T-cell (primary cell): Measurements from ENCODE around the gene CYP1A2. TPM values are rescaled to one million over a fixed set of nuclear protein-coding genes. Genes with fewer than 3 reads are reported as not detected.
A peak's percentile ranks its signal among the peaks of the same experiment; 100 is the strongest.
"Not testable (repeated sequence)": the region's sequence is repeated elsewhere in the genome, so short reads cannot be mapped to it uniquely, and the experiment has no call there.

Experiments
- ATAC-seq, 4 experiments: fragments of 200-7000 bp in 3 of 4; fragments of 150-1000 bp in 1 of 4; cut with Tn5 transposase; replicated peaks in 1 of 4; 1 replicate in 3 of 4; 2 replicates in 1 of 4; pipeline ENCODE4 v1.10.0; 2021; ENCODE audit warnings: moderate library complexity in 3 of 4, mild to moderate bottlenecking in 2 of 4, moderate number of reproducible peaks in 1 of 4
- CTCF ChIA-PET, 2 donors: fragments of 300-600 bp; sonication (Branson Sonifier 250); formaldehyde crosslinking; loops; one replicate each; lab custom pipeline; 2022; ENCODE audit warnings: antibody characterized with exemption in 2 of 2; lab: Charles Lee
- POLR2A ChIA-PET, 2 donors: fragments of 300-600 bp; sonication (Branson Sonifier 250); formaldehyde crosslinking; loops; one replicate each; lab custom pipeline; 2022; ENCODE audit warnings: antibody characterized with exemption in 2 of 2; lab: Charles Lee
- DNase-seq, 35 experiments: peaks; one replicate each; pipeline versions ENCODE4 v3.0.0 to v3.0.0-alpha.2; 2013 to 2023
- H3K27ac ChIP-seq: one replicate; pipeline ENCODE4 v1.5.1; 2013; ENCODE audit warnings: low read length
- H3K27me3 ChIP-seq, 2 experiments: replicated peaks in 1 of 2; 1 replicate in 1 of 2; 2 replicates in 1 of 2; pipeline versions ENCODE4 v1.6.1 to v1.7.0; 2013; ENCODE audit warnings: low read length in 1 of 2, mixed read lengths in 1 of 2; ENCODE audit not compliant: control insufficient read depth in 2 of 2, insufficient read depth in 2 of 2; ENCODE audit errors: extremely low read depth in 1 of 2
- H3K36me3 ChIP-seq, 2 donors: 1 replicate in 1 of 2; 2 replicates in 1 of 2; pipeline versions ENCODE4 v1.6.1 to v1.7.0; 2013; ENCODE audit warnings: low read length in 1 of 2; ENCODE audit not compliant: control insufficient read depth in 2 of 2, insufficient read depth in 1 of 2; ENCODE audit errors: extremely low read depth in 1 of 2
- H3K4me1 ChIP-seq, 2 experiments: 1 replicate in 1 of 2; 2 replicates in 1 of 2; pipeline versions ENCODE4 v1.6.1 to v1.7.0; 2013; ENCODE audit warnings: low read length in 2 of 2, mixed read lengths in 1 of 2; ENCODE audit not compliant: insufficient read depth in 2 of 2, control insufficient read depth in 1 of 2; ENCODE audit errors: extremely low read depth in 1 of 2
- H3K4me3 ChIP-seq, 2 donors: 1 replicate in 1 of 2; 2 replicates in 1 of 2; pipeline versions ENCODE4 v1.5.1 to v1.7.0; 2013; ENCODE audit warnings: mild to moderate bottlenecking in 2 of 2, low read length in 1 of 2, moderate library complexity in 1 of 2; ENCODE audit not compliant: control insufficient read depth in 1 of 2; ENCODE audit errors: extremely low read depth in 1 of 2
- H3K9me3 ChIP-seq: 2 replicates; pipeline ENCODE4 v1.7.0; 2013
- H3K27ac Mint-ChIP-seq, 2 donors: one replicate each; pipeline ENCODE4 v1.8.0; 2020 to 2021; ENCODE audit warnings: mild to moderate bottlenecking in 2 of 2, mixed read lengths in 2 of 2
- H3K27me3 Mint-ChIP-seq, 2 donors: one replicate each; pipeline ENCODE4 v1.8.0; 2021 to 2022; ENCODE audit warnings: mixed read lengths in 2 of 2
- H3K36me3 Mint-ChIP-seq: one replicate; pipeline ENCODE4 v1.8.0; 2021; ENCODE audit warnings: mixed read lengths
- H3K4me1 Mint-ChIP-seq, 3 donors: one replicate each; pipeline ENCODE4 v1.8.0; 2020 to 2022; ENCODE audit warnings: mixed read lengths in 3 of 3, mild to moderate bottlenecking in 1 of 3
- H3K4me3 Mint-ChIP-seq, 3 donors: one replicate each; pipeline ENCODE4 v1.8.0; 2020 to 2022; ENCODE audit warnings: mild to moderate bottlenecking in 3 of 3, mixed read lengths in 3 of 3, moderate library complexity in 3 of 3
- H3K9me3 Mint-ChIP-seq, 3 donors: one replicate each; pipeline ENCODE4 v1.8.0; 2020 to 2022; ENCODE audit warnings: mixed read lengths in 3 of 3
- WGBS: methylation state at CpG from one replicate; pipeline ENCODE4 v1.1.5; 2013; ENCODE audit warnings: missing lambda C conversion rate; ENCODE audit not compliant: insufficient coverage; 5-methylcytosine and 5-hydroxymethylcytosine counted together
- total RNA-seq, 35 experiments: library from RNA in 6 of 35; stranded (reverse) in 6 of 35; fragments of 120-200 nt in 1 of 35; gene quantifications; one replicate each; pipeline versions ENCODE4 v1.2.1 to v1.2.4 and lab custom pipeline; 2013 to 2026

CYP1A2 gene
- total RNA-seq, 5 donors from 2014 or later (not counting 1 experiment from before 2014, with no cell fraction given): not detected

DNA sequence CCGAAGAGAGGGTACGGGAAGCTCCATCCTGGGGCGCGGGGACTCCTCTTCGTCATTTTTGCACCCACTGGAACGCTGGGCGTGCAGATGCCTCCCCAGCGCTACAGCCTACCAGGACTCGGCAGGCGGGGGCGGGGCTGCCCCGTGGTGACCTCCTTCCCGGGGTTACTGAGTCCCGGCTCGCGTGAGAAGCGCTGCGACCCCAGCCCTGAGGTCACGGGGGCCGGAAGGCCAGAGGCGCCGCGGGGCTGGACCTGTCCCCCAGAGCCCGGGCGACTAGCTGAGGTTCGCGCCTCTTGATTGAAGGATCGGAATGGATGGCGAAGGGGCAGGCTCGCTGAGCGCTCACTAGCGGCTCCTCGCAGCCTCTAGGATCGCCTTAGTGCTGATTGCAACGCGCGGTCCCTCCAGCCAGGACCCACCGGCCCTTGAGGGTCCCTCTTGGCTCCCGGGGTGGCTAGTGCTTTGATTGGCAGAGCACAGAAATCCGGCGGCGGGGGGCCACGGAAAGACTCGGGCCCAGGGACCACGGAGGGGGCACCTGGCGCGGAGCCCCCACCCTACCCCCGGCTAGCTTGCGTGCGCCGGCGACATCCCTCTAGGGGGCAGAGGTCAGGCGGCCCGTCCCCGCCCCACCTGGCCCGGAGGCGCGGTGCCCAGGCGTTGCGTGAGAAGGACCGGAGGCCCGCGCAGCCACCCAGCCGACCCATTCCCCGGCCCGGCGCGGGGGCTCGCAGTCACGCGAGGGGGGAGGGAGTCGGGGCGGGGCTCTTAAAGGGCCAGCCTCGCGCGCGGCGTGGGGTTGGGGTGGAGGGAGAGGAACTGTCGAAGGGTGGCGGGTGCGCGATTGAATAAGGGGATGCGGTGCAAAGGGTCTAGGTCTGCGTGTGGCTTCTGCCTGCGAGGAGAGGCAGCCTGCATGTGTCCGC, 22.5 kb upstream of the CYP1A2 start:
- ChIA-PET CTCF (interaction anchor here in 1 of 2 donors (0.5 to 0.6 kb wide), 2 partner anchors 18 to 723 kb away, joined by 3 read pairs; no protein-coding TSS in a partner anchor), POLR2A (interaction anchor here in 1 of 2 donors (0.5 kb wide), 1 partner anchor 61 kb away, joined by 5 read pairs; no protein-coding TSS in a partner anchor)
- peaks cover 3 to 15% of the 10 kb centered on the region in 2 experiments for H3K4me1 ChIP-seq
- no peaks in the 10 kb centered on the region for H3K9me3 ChIP-seq
- Mint-ChIP-seq H3K27ac (peak overlapping the region in 1 of 2 donors; percentile 57), H3K4me1 (peaks cover 9 to 13% (median 11%) of the 10 kb centered on the region in 3 donors), H3K27me3 (peaks cover 12 to 22% of the 10 kb centered on the region in 2 donors), H3K36me3 (no peaks in the 10 kb centered on the region), H3K9me3 (no peaks in the 10 kb centered on the region), H3K4me3 (peak overlapping the region; percentile 71 to 81 (median 76))
- H3K27ac ChIP-seq: no peak overlapping the region
- ATAC-seq (peak; percentile 70 to 78 (median 74)), DNase-seq (peak in 30 of 35 experiments; percentile 4 to 69 (median 28))
- H3K27me3 ChIP-seq: peaks cover 9 to 38% of the 10 kb centered on the region in 2 experiments
- no peaks in the 10 kb centered on the region for H3K36me3 ChIP-seq
- H3K4me3 ChIP-seq: peak overlapping the region; percentile 74
- 4% methylated on average over 79 of the region's 86 CpGs for WGBS

DNA sequence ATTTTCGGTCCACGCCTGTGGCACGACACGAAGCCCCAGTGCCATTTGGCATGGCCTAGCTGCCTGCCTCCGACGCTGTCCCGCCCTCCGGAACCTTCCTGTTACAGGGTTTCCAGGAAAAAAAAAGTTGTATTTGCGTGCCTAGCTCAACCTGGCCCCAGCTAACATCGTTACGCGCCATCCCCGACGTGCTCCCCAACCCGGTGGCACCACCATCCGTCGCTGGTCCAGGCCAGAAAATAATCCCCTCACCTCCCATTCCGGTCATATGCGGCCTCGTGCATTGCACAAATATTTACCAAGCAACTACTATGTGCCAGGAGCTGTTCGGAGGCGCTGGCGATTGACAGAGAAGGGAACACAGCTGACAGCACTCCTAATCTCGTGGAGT, 21.9 kb upstream of the CYP1A2 start:
- H3K27ac Mint-ChIP-seq: peak overlapping the region in 1 of 2 donors; percentile 57
- peak in 2 of 4 experiments; percentile 3 to 29 for ATAC-seq

DNA sequence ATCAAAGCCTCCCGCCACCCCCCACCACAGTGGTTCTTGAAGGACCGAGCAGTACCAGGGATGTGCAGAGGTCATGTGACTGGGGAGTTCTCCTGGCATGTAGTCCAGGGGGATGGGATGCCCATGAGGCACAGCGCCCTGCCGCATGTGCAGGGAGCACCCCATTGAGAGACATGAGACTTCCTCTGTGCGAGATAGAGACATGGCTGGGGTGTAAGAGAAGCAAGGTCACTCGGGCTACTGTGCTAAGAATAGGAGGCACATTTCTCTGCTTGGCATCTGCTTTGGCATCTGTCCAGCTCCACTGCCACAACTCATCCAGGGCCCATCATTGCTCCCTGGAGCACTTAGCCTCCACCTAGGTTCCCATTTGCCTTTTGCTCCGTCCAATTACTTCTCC, 20.9 kb upstream of the CYP1A2 start:
- Histone ChIP-seq H3K36me3 (no peaks in the 10 kb centered on the region), H3K27me3 (peaks cover 9 to 49% of the 10 kb centered on the region in 2 experiments), H3K27ac (no peak overlapping the region), H3K4me1 (peaks cover 3 to 15% of the 10 kb centered on the region in 2 experiments), H3K4me3 (no peak overlapping the region), H3K9me3 (no peaks in the 10 kb centered on the region)
- Mint-ChIP-seq H3K27me3 (peaks cover 14 to 30% of the 10 kb centered on the region in 2 donors), H3K36me3 (no peaks in the 10 kb centered on the region), H3K4me1 (peaks cover 9 to 13% (median 11%) of the 10 kb centered on the region in 3 donors), H3K27ac (no peak overlapping the region), H3K9me3 (no peaks in the 10 kb centered on the region), H3K4me3 (peak overlapping the region in 2 of 3 donors; percentile 76 to 81)
- 88% methylated on average over 4 of the region's 7 CpGs for WGBS
- DNase-seq (no peak), ATAC-seq (no peak)
- ChIA-PET CTCF (interaction anchor here in 1 of 2 donors (0.5 kb wide), 1 partner anchor 9 kb away, joined by 3 read pairs; no protein-coding TSS in a partner anchor), POLR2A (no interaction called here)

More for the DNA sequence above, 21.9 kb upstream of the CYP1A2 start:
- ChIA-PET POLR2A (no interaction called here), CTCF (interaction anchor here in 1 of 2 donors (0.5 kb wide), 1 partner anchor 723 kb away, joined by 3 read pairs; no protein-coding TSS in a partner anchor)
- Histone ChIP-seq H3K4me1 (peaks cover 3 to 15% of the 10 kb centered on the region in 2 experiments), H3K36me3 (no peaks in the 10 kb centered on the region), H3K9me3 (no peaks in the 10 kb centered on the region), H3K27me3 (peaks cover 9 to 45% of the 10 kb centered on the region in 2 experiments), H3K4me3 (peak overlapping the region; percentile 74), H3K27ac (no peak overlapping the region)
- Mint-ChIP-seq H3K36me3 (no peaks in the 10 kb centered on the region), H3K4me1 (peaks cover 9 to 13% (median 11%) of the 10 kb centered on the region in 3 donors), H3K4me3 (peak overlapping the region; percentile 69 to 81 (median 76)), H3K27me3 (peaks cover 14 to 24% of the 10 kb centered on the region in 2 donors), H3K9me3 (no peaks in the 10 kb centered on the region)
- DNase-seq: no peak
- 58% methylated on average over 22 of the region's 24 CpGs for WGBS

DNA sequence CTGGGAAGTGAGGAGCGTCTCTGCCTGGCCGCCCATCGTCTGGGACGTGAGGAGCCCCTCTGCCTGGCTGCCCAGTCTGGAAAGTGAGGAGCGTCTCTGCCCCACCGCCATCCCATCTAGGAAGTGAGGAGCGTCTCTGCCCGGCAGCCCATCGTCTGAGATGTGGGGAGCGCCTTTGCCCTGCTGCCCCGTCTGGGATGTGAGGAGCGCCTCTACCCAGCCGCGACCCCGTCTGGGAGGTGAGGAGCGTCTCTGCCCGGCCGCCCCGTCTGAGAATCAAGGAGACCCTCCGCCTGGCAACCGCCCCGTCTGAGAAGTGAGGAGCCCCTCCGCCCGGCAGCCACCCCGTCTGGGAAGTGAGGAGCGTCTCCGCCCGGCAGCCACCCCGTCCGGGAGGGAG, 19.9 kb upstream of the CYP1A2 start:
- H3K9me3 ChIP-seq, H3K27ac ChIP-seq, H3K9me3 Mint-ChIP-seq, H3K36me3 ChIP-seq, H3K36me3 Mint-ChIP-seq, CTCF ChIA-PET, ATAC-seq, POLR2A ChIA-PET, H3K4me3 ChIP-seq, DNase-seq, H3K4me3 Mint-ChIP-seq, H3K27ac Mint-ChIP-seq: not testable (repeated sequence)
- Mint-ChIP-seq H3K4me1 (peaks cover 9 to 13% (median 11%) of the 10 kb centered on the region in 3 donors), H3K27me3 (peaks cover 17 to 38% of the 10 kb centered on the region in 2 donors)
- H3K27me3 ChIP-seq: peaks cover 9 to 55% of the 10 kb centered on the region in 2 experiments
- 82% methylated on average over 10 of the region's 30 CpGs for WGBS
- H3K4me1 ChIP-seq: peaks cover 3 to 15% of the 10 kb centered on the region in 2 experiments

DNA sequence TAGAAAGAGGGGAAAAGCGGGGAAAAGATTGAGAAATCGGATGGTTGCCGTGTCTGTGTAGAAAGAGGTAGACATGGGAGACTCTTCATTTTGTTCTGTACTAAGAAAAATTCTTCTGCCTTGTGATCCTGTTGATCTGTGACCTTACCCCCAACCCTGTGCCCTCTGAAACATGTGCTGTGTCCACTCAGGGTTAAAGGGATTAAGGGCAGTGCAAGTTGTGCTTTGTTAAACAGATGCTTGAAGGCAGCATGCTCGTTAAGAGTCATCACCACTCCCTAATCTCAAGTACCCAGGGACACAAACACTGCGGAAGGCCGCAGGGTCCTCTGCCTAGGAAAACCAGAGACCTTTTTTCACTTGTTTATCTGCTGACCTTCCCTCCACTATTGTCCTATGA, 19.3 kb upstream of the CYP1A2 start:
- H3K4me3 Mint-ChIP-seq: not testable (repeated sequence)

More for the DNA sequence above, 19.3 kb upstream of the CYP1A2 start:
- H3K27ac Mint-ChIP-seq, H3K36me3 Mint-ChIP-seq, DNase-seq, POLR2A ChIA-PET, H3K27ac ChIP-seq, H3K36me3 ChIP-seq, H3K4me3 ChIP-seq, H3K9me3 ChIP-seq, ATAC-seq, CTCF ChIA-PET, H3K9me3 Mint-ChIP-seq: not testable (repeated sequence)
- no CpG with 5 or more reads among the region's 6 CpGs for WGBS
- H3K4me1 Mint-ChIP-seq: peaks cover 9 to 13% (median 11%) of the 10 kb centered on the region in 3 donors
- Histone ChIP-seq H3K4me1 (peaks cover 3 to 15% of the 10 kb centered on the region in 2 experiments), H3K27me3 (peaks cover 9 to 55% of the 10 kb centered on the region in 2 experiments)
- H3K27me3 Mint-ChIP-seq: peaks cover 23 to 44% of the 10 kb centered on the region in 2 donors
